Measurements from ENCODE around the gene RAB4B. TPM values are rescaled to one million over a fixed set of nuclear protein-coding genes. Genes with fewer than 3 reads are reported as not detected.

The RAB4B gene
- total RNA-seq, 1 donor from 2014 or later, result 7.9 TPM

DNA sequence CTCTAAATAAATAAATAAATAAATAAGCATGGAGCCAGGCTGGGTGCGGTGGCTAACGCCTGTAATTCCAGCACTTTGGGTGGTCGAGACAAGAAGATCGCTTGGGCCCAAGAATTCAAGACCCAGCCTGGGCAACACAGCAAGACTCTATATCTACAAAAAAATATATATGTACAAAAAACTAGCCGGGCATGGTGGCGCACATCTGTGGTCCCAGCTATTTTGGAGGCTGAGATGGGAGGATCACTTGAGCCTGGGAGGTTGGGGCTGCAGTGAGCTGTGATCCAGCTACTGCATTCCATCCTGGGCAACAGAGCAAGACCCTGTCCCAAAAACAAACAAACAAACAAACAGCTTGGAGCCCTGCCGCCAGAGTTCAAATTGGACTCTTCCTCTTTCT is 30.5 kb upstream of the RAB4B start:
- FAIRE-seq (no peak), DNase-seq (ENCODE audit: low read depth) (no peak)
- no peaks in the 10 kb centered on the region for H3K27me3 ChIP-seq (ENCODE audit: control insufficient read depth, insufficient read depth, low read length)
- H3K36me3 ChIP-seq (ENCODE audit: control insufficient read depth, insufficient read depth, low read length), result no peaks in the 10 kb centered on the region
- TF ChIP-seq, protein P1, sequence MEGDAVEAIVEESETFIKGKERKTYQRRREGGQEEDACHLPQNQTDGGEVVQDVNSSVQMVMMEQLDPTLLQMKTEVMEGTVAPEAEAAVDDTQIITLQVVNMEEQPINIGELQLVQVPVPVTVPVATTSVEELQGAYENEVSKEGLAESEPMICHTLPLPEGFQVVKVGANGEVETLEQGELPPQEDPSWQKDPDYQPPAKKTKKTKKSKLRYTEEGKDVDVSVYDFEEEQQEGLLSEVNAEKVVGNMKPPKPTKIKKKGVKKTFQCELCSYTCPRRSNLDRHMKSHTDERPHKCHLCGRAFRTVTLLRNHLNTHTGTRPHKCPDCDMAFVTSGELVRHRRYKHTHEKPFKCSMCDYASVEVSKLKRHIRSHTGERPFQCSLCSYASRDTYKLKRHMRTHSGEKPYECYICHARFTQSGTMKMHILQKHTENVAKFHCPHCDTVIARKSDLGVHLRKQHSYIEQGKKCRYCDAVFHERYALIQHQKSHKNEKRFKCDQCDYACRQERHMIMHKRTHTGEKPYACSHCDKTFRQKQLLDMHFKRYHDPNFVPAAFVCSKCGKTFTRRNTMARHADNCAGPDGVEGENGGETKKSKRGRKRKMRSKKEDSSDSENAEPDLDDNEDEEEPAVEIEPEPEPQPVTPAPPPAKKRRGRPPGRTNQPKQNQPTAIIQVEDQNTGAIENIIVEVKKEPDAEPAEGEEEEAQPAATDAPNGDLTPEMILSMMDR (IDR thresholded peaks at IDR 0.05; ENCODE audit: insufficient read depth, low read length, severe bottlenecking), result no peak
- H3K4me3 ChIP-seq (ENCODE audit: low read depth, low read length), result no peak overlapping the region

DNA sequence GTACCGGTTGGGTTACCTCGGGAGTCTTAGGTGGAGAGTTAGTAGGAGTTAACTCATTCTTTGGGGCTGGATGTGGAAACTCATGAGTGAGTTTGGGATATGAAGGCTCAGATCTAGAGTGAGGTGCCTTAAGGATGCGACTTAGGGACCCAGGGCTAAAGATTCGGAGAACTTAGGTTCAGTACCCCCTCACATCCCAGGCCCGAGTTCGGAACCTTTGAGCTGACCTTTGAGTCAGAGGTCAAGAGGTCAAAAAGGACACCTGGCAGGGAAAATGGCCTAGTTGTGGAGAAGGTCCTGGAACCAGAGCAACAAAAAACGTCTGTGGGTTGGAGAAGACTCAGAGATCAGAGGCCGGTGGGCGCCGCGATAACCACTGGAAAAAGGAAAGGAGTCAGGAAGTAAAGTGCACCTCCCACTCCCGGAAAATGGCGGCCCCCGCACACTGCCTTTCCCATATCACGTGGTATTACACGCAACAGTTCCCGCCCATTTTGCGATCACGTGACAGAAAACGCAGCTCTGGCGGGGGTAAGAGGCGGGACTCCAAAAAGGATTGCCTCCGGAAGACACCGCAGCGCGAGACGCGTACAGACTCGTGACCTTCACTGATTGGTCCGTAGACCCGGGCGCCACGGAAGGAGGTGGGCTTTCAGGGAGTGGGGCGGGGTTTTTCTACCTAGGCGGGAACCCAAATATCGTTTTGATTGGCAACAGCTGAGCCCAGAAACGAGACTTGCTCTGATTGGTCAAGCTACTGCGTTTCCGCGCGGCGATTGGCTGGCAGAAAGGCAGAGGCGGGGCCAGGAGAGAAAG is 27.8 kb upstream of the RAB4B start, which contains the start of gene ACTMAP:
Gene ACTMAP, minus strand, starts transcription at position 420 of the 816 bp plus-strand sequence. CDS start 674 bp downstream, outside the sequence.
- no peaks in the 10 kb centered on the region for H3K27me3 ChIP-seq (ENCODE audit: control insufficient read depth, insufficient read depth, low read length)

DNA sequence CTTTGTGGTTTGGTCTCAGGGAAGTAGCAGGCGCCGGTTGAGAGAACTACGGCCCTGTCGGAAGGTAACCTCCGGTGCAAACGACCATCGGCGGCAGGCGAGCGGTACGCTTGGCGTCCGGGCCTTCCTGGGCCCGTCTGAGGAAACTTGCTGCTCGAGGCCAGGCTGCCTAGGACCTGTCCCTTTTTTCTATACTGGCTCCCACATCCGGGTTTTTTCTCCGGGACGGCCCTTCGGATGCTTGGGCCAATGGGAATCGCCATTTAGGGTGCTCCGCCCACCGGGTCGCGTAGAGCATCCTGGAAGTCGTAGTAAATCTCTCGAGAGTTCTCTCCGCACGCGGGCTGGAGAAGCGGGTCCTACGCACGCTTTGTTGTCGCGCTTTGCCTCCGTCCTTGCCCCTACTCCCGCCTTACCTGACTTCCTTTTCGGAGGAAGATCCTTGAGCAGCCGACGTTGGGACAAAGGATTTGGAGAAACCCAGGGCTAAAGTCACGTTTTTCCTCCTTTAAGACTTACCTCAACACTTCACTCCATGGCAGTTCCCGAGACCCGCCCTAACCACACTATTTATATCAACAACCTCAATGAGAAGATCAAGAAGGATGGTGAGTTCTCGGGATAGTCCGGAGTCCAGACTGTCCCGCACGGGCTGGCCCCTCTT is 27.0 kb upstream of the RAB4B start, which contains the start of gene SNRPA:
Gene SNRPA, plus strand, starts transcription at position 330 of the 664 bp plus-strand sequence. Its CDS starts 206 bp downstream, at position 536.
- H3K4me3 ChIP-seq (ENCODE audit: low read depth, low read length), result peak within 1 kb of the TSS; percentile 56
- H3K36me3 ChIP-seq (ENCODE audit: control insufficient read depth, insufficient read depth, low read length), result peaks cover 2% of the 10 kb centered on the region
- DNase-seq (ENCODE audit: low read depth) (peak; percentile 94), FAIRE-seq (no peak)
- TF ChIP-seq, protein P1 (IDR thresholded peaks at IDR 0.05; ENCODE audit: insufficient read depth, low read length, severe bottlenecking), result no peak
- no peaks in the 10 kb centered on the region for H3K27me3 ChIP-seq (ENCODE audit: control insufficient read depth, insufficient read depth, low read length)

More for the DNA sequence above, 27.8 kb upstream of the RAB4B start, which contains the start of gene ACTMAP:
- peak; percentile 98 for DNase-seq (ENCODE audit: low read depth)
- FAIRE-seq, result no peak
- TF ChIP-seq, protein P1 (IDR thresholded peaks at IDR 0.05; ENCODE audit: insufficient read depth, low read length, severe bottlenecking), result no peak
- Histone ChIP-seq H3K4me3 (ENCODE audit: low read depth, low read length) (peak within 1 kb of the TSS; percentile 56), H3K36me3 (ENCODE audit: control insufficient read depth, insufficient read depth, low read length) (peaks cover 2% of the 10 kb centered on the region)

DNA sequence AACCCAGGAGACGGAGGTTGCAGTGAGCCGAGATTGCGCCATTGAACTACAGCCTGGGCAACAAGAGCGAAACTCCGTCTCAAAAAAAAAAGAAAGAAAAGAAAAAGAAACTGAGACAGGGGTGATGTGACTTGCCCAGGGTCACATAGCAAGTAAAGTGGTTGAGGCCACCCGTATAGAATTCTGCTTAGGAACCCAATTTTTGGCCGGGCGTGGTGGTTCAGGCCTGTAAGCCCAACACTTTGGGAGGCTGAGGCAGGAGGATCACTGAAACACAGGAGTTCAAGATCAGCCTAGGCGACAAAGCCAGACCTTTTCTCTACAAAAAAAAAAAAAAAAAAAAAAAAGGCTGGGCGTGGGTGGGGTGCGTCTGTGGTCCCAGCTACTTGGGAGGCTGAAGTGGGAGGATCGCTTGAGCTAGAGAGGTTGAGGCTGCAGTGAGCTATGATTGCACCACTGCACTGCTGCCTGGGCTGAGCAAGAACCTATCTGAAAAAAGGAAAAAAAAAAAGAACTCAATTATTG is 25.7 kb upstream of the RAB4B start:
- H3K4me3 ChIP-seq (ENCODE audit: low read depth, low read length), result peak overlapping the region; percentile 52
- TF ChIP-seq, protein P1 (IDR thresholded peaks at IDR 0.05; ENCODE audit: insufficient read depth, low read length, severe bottlenecking), result no peak
- DNase-seq (ENCODE audit: low read depth), result no peak
- no peak for FAIRE-seq
- H3K27me3 ChIP-seq (ENCODE audit: control insufficient read depth, insufficient read depth, low read length), result no peaks in the 10 kb centered on the region
- H3K36me3 ChIP-seq (ENCODE audit: control insufficient read depth, insufficient read depth, low read length), result peaks cover 2% of the 10 kb centered on the region

DNA sequence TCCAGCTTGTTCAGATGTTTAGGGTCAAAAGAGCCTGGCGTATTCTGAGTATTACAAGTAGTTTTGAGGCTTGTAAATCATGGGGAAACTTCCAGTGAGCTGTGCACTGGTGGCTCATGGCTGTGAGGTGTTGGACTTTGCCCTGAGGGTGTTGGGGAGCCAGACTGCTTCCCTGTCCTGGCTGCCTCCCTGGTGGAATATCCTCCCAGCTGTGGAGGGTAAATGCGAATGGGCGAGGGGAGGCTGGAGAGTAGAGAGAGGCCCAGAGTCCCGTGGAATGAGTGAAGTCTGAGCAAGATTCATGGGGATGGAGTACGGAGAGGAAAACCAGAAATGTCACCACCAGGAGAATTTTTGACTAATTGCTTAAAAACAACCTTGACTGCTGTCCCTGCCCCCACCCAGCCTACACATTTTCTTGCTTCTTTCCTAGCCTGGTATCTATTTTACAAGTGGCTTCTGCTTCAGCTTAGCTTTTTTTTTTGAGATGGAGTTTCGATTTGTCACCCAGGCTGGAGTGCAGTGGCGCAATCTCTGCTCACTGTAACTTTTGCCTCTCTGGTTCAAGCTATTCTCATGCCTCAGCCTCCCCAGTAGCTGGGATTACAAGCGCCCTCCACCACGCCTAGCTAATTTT is 23.3 kb upstream of the RAB4B start:
- Histone ChIP-seq H3K4me3 (ENCODE audit: low read depth, low read length) (no peak overlapping the region), H3K27me3 (ENCODE audit: control insufficient read depth, insufficient read depth, low read length) (no peaks in the 10 kb centered on the region), H3K36me3 (ENCODE audit: control insufficient read depth, insufficient read depth, low read length) (peaks cover 9% of the 10 kb centered on the region)
- no peak for DNase-seq (ENCODE audit: low read depth)
- TF ChIP-seq, protein P1 (IDR thresholded peaks at IDR 0.05; ENCODE audit: insufficient read depth, low read length, severe bottlenecking), result no peak
- FAIRE-seq, result no peak

Data from bronchial epithelial cell (primary cell).